ENCODE results near the gene OR6K2.

OR6K2 gene

DNA sequence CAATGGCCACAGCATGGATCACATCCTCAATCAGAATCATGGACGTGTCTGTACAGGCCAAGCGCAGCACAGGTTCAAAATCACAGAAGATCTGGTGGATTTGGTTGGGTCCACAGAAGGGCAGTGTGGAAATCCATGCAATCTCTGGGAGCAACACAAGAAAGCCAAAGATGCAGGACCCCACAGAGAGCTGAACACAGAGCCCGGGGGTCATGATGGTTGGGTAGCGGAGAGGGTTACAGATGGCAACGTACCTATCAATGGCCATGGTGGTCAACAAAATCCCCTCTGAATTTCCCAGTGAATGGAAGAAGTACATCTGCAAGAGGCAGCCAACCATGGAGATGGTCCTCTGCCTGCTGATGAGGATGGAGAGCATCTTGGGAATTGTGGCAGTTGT lies 24.0 kb upstream of the OR6K2 start:
- TF ChIP-seq, protein P1, sequence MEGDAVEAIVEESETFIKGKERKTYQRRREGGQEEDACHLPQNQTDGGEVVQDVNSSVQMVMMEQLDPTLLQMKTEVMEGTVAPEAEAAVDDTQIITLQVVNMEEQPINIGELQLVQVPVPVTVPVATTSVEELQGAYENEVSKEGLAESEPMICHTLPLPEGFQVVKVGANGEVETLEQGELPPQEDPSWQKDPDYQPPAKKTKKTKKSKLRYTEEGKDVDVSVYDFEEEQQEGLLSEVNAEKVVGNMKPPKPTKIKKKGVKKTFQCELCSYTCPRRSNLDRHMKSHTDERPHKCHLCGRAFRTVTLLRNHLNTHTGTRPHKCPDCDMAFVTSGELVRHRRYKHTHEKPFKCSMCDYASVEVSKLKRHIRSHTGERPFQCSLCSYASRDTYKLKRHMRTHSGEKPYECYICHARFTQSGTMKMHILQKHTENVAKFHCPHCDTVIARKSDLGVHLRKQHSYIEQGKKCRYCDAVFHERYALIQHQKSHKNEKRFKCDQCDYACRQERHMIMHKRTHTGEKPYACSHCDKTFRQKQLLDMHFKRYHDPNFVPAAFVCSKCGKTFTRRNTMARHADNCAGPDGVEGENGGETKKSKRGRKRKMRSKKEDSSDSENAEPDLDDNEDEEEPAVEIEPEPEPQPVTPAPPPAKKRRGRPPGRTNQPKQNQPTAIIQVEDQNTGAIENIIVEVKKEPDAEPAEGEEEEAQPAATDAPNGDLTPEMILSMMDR (IDR thresholded peaks at IDR 0.05; ENCODE audit: low read depth, low read length): no peak
- no peak for DNase-seq
- Histone ChIP-seq H3K27me3 (ENCODE audit: insufficient read depth, low read depth, severe bottlenecking) (peaks cover 66% of the 10 kb centered on the region), H3K4me3 (ENCODE audit: low read depth, low read length) (no peak overlapping the region), H3K9me3 (ENCODE audit: severe bottlenecking) (no peaks in the 10 kb centered on the region), H3K27ac (no peak overlapping the region), H3K36me3 (no peaks in the 10 kb centered on the region)

DNA sequence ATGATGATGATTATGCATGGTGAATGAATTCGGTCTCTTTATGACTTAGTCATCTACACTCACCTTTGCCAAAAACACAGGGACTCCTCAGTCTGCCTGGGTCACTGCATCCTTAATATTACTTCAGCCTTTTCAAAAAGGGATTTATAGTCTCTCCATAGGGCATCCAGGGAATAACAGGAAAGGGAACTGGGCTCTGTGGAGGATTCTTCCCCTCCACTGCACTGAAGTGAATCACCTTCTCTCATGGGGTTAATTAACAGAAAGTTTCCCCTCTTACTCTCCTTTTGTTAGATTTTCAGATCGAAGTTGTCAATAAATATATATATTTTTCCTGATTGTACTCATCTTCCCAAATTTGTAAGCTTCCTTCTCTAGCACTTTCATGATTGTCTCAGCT lies 20.2 kb upstream of the OR6K2 start, which contains the start of gene OR6K3:
OR6K3 (minus strand) TSS at position 101 of the 400 bp plus-strand sequence. CDS start 2,605 bp downstream, outside the sequence.
- Histone ChIP-seq H3K9me3 (ENCODE audit: severe bottlenecking) (no peaks in the 10 kb centered on the region), H3K27me3 (ENCODE audit: insufficient read depth, low read depth, severe bottlenecking) (peaks cover 78% of the 10 kb centered on the region), H3K36me3 (no peaks in the 10 kb centered on the region), H3K4me3 (ENCODE audit: low read depth, low read length) (no peak within 1 kb of the TSS), H3K27ac (no peak within 1 kb of the TSS)
- no peak for DNase-seq
- TF ChIP-seq, protein P1 (IDR thresholded peaks at IDR 0.05; ENCODE audit: low read depth, low read length): no peak

DNA sequence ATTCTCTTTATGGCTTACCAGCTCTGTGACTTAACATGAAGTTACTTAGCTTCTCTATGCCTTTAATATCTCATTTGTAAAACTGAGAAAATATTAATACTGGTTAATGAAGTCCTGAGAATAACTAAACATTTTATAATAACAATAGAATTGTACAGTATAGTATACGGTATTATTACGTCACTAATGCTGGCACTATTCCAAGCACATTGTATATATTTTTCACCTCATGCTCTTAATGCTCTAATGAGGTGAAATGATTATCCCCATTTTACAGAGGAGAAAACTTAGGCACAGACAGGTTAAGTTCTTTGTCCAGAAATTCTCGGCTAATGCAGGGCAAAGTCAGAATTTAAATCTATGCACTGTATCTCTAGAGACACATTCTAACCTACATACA lies 19.2 kb upstream of the OR6K2 start:
- Histone ChIP-seq H3K4me3 (ENCODE audit: low read depth, low read length) (no peak overlapping the region), H3K36me3 (no peaks in the 10 kb centered on the region), H3K9me3 (ENCODE audit: severe bottlenecking) (no peaks in the 10 kb centered on the region), H3K27me3 (ENCODE audit: insufficient read depth, low read depth, severe bottlenecking) (peaks cover 78% of the 10 kb centered on the region), H3K27ac (no peak overlapping the region)
- DNase-seq: no peak
- TF ChIP-seq, protein P1 (IDR thresholded peaks at IDR 0.05; ENCODE audit: low read depth, low read length): no peak

DNA sequence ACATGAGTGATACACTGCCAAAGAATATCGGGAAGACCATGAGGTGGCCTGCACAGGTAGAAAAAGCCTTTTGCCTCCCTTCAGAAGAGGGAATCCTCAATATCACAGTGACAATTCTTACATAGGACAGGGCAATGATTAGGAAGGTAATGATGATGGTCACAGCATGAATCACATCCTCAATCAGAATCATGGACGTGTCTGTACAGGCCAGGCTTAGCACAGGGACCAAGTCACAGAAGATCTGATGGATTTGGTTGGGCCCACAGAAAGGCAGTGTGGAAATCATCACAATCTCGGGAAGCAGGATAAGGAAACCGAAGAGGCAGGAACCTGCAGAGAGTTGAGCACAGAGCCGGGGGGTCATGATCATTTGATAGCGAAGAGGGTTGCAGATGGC lies 16.9 kb upstream of the OR6K2 start:
- no peak for DNase-seq
- H3K9me3 ChIP-seq (ENCODE audit: severe bottlenecking): no peaks in the 10 kb centered on the region
- H3K27me3 ChIP-seq (ENCODE audit: insufficient read depth, low read depth, severe bottlenecking): peaks cover 73% of the 10 kb centered on the region
- H3K27ac ChIP-seq: no peak overlapping the region
- TF ChIP-seq, protein P1 (IDR thresholded peaks at IDR 0.05; ENCODE audit: low read depth, low read length): no peak
- H3K4me3 ChIP-seq (ENCODE audit: low read depth, low read length): no peak overlapping the region
- no peaks in the 10 kb centered on the region for H3K36me3 ChIP-seq

DNA sequence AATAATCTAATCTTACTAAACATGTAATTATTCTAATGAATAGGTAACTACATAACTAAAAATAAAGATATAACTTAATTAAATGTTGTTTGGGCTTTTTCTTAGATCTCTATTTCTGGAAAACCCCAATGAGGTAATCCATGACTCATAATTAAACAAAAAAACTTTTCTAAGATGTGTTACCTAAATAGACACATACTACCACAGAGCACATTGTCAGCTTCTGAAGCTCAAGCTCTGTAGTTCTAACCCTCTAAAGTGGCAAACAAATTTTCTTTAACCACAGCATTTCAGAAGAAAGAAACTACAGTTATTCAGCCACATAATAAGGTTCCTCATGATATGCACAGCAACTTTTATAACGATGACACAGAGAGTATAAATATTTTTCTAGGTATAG lies 15.9 kb upstream of the OR6K2 start:
- Histone ChIP-seq H3K36me3 (no peaks in the 10 kb centered on the region), H3K27me3 (ENCODE audit: insufficient read depth, low read depth, severe bottlenecking) (peaks cover 76% of the 10 kb centered on the region), H3K27ac (no peak overlapping the region), H3K4me3 (ENCODE audit: low read depth, low read length) (no peak overlapping the region), H3K9me3 (ENCODE audit: severe bottlenecking) (no peaks in the 10 kb centered on the region)
- no peak for DNase-seq
- TF ChIP-seq, protein P1 (IDR thresholded peaks at IDR 0.05; ENCODE audit: low read depth, low read length): no peak

DNA sequence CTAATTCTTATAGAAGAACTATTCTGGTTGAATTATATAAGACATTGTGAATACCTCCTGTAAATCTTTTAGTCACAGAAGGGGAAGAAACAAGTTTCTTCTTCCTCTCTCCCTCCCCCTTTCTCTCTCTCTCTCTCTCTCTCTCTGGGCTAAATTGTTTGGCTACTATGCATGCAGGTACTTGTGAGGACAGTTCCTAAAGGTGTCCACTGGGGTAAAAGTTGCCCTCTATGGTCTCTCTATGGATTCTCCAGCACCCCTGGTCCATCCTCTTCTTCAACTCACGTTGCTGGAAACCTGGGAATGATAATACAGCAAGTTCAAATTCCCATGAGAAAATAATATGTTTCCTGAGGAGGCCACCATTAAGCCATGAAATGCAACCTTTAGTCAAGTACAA lies 14.3 kb upstream of the OR6K2 start:
- Histone ChIP-seq H3K27me3 (ENCODE audit: insufficient read depth, low read depth, severe bottlenecking) (peaks cover 70% of the 10 kb centered on the region), H3K27ac (no peak overlapping the region), H3K4me3 (ENCODE audit: low read depth, low read length) (no peak overlapping the region), H3K36me3 (no peaks in the 10 kb centered on the region), H3K9me3 (ENCODE audit: severe bottlenecking) (no peaks in the 10 kb centered on the region)
- DNase-seq: no peak
- TF ChIP-seq, protein P1 (IDR thresholded peaks at IDR 0.05; ENCODE audit: low read depth, low read length): no peak

All from WERI-Rb-1 (cell line).